ENCODE measurements around the gene CLHC1.

The CLHC1 gene

DNA sequence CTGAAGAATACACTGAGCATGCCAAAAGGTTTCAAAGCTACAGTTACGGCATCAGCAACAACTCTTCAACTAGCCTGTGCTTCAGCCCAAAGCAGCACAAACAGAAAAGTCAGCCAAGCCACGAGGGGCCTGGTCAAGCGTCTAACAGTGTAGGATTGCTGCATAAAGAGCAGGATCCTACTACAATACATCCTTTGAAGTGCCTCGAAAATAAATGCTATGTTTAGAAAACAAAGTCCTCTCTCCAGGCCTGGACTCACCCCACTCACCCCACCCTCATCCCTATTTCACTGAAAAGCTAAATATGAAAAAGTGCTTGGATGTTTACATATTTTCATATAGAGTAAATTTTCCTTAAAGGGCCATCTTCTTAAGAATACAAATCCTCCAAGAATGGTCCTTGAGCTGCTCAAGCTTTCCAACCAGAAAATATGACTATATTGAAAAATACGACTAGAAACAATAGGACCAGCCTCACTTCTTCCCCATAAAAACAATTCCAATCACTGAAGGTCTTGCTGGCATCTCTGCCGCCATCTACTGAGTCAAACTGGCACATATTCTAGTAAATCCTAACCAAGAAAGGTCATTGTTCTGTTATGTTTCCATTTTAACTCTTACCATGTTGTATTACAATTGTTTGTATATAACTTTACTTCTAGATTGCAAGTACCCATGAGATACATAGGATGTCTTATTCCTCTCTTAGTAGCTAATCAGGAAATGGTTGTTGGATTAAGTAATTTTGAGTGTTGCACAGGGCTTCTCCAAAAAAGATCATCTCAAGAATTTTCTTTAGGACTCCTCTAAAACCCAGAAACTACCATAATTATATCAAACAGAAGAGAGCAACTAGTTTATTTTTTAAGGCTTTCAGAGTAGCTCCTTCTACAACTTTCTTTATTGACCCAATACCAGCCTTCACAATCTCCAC, 63.6 kb downstream of the CLHC1 start:
- no peak for DNase-seq

DNA sequence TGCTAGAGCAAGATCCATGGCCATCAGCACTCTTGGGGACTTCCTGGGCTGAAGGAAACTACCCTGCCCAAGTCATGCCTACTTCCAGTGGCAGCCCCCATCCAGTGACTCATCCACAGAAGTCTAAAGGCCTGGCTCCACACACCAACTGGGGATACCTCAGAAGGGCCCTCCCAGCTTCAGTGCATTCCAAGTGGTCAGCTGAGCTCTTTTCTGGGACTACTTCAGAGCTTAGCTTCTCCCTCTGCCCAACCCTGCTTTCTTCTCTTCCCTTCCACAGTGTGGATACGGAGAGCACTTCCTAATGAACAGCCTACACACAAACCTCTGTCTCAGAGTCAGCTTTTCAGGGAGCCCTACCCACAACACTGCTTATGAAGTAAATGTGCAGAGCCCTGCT, 66.5 kb downstream of the CLHC1 start:
- no peak for DNase-seq

DNA sequence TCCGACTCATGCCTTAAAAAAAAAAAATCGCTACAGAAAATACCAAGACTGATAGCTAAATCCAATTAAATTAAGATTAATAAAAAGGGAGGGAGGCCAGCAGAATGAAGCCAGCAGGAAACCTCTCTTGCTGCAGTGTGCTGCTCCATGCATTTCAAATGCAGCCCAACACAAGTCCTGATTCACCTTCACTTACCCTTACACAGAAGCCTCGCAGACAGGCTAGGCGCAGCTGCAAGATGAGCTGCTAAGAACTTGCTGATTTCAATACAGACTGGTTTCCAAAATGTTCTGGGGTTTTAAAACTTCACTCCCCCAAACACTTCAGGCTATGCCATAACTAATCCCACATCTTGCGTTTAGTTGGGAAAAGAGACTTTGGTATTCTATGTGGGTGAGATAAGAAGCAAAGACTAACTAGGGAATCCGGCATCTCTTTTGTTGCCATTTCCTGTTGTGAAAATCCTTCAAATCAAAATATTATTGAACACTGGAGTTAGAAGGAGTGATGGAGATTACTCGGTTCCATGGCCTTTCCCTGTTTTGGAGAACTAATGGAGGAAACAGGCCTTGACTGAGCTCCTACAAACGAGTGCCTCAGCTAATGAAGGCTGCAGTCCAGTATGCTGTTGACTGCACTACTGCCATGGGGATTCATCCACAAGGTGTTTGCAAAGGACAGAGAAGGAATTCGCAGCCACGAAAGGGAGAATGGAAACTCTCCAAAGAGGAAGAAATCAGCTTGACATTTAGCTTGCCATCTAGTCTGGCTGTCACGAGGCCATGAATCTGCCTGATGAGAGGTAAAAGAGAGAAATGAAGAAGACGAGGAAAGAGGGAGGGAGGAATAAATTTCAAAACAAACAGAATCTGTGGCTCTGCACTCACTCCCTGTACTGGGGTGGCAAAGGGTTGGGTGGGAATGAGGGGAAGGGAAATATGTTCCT, 67.3 kb downstream of the CLHC1 start:
- DNase-seq, result no peak

- no peak for DNase-seq
Measured at GRCh38 chr2:55163941-55164390, 68.1 kb downstream of the CLHC1 start.

DNA sequence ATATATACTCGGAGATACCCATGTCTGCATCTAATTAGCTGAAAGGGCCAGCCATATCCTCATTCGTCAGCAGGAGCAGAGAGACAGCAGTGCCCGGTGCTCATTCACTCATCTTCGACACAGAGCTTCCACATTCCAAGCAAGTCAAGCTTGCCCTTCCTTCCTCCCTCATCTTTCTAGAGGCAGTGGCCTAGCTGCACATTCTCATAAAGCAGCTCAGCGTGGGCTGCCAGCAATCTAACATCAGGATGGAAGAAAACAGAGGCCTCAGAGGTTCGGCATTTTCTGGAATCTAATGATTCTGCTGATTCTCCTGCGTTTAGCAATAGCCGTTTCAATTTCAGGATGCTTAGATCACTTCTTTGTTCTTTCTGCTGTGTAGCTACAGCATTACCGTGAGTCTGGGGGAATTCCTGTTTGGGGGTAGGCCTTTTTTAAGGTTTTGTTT, 68.8 kb downstream of the CLHC1 start:
- DNase-seq, result no peak

GRCh38 chr2:55162284-55163006, 69.6 kb downstream of the CLHC1 start:
- no peak for DNase-seq

DNA sequence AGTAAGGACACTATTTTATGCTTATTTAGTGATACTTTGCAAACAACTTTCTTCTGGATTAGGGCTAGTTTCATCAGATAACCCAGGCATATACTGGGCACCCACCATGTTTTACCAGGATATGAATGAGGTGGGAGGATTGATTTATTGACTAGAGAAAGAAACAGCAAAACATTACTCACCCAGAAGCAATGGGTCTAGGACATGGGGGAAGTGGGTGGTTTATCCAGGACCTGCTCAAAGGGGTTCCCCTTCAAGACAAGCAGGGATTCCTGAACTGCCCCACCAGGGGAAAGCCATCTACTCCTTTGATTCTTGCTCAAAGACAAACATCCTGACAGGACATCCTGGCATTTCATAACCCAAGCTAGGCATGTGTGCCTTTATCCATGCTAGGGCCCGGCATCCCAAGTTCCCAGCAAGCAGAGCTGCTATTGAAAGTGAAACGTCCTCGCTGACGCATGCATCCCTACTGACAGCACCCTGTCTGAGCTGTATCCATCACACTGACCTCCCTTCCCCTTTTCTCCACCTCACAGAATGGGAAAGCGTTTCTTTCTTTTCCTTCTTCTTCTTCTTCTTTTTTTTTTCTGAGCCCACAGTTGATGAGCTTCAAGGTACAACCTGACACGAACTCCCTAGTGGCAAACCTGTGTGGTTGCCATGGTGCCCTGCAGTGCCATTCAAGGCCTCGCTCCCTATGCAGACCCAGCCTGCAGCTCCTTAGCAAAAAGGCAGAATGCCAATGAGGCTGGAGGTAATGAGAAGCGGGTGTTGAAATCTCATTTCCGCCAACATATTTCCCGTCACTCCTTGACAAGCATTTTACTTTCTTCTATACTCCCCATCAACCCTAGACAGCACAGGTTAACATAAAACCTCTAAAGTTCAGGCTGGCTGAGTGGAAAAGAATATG, 70.5 kb downstream of the CLHC1 start:
- DNase-seq, result no peak

DNA sequence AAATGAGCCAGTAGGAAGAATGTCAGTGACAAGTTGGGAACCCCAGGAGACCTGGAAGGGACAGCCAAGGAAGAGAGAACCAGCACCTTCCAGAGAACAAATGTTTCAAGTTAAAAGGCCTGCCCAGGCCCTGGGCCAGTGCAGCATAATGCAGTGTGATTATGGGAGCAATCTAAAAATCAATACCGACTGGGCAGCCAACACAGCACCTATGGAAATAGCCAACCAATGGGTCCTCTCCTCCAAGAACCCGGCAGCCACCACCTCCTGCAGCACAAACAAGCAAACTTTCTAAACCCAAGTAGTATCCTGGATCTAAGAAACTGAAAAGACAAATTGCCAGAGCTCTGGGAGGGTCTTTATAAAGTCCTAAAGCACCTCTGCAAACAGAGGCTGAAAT, 71.7 kb downstream of the CLHC1 start:
- no peak for DNase-seq

DNA sequence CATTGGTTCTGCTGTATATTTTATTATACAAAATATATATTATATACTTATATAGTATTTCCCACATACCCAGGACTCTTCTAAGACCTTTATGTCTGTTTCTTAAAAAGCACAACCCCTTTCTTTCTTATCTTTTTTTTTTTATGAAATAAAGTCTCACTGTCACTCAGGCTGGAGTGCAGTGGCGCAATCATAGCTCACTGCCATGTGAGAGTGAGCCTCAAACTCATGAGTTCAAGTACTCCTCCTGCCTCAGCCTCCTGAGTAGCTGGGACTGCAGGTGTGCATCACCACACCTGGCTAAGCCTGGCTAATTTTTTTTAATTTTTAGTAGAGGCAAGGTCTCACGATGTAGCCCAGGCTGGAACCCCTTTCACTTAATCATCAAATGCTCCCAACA, 72.3 kb downstream of the CLHC1 start:
- no peak for DNase-seq

- no peak for DNase-seq
Measured at GRCh38 chr2:55159037-55159651, 72.9 kb downstream of the CLHC1 start.

- no peak for DNase-seq
Measured at GRCh38 chr2:55158111-55158814, 73.8 kb downstream of the CLHC1 start.

GRCh38 chr2:55157474-55157884, 74.6 kb downstream of the CLHC1 start:
- no peak for DNase-seq

DNA sequence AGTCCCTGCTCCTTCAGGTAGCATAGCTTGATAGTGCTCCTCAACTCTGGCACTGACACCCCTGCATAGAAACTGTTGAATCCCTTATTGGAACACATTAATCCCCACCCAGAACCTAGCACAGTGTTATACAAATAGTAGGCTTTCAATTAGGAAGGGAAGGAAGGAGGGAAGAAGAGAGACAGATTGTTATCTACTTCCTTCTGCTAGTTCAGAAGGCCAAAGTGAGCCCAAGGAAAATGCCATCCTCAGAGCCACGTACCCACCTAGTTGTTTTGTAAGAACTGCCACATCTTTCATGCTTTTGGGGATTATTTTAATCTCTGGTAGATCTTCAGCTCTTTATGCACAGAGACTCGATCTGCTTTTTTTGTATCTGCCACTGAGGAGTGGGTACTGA, 75.1 kb downstream of the CLHC1 start:
- DNase-seq, result no peak

GRCh38 chr2:55156326-55156725, 75.8 kb downstream of the CLHC1 start:
- no peak for DNase-seq

- no peak for DNase-seq
Measured at GRCh38 chr2:55155764-55156281, 76.3 kb downstream of the CLHC1 start.

GRCh38 chr2:55155206-55155605, 76.9 kb downstream of the CLHC1 start:
- DNase-seq, result no peak

- no peak for DNase-seq
Measured at GRCh38 chr2:55154525-55155030, 77.5 kb downstream of the CLHC1 start.

GRCh38 chr2:55153584-55154299, 78.4 kb downstream of the CLHC1 start:
- no peak for DNase-seq
